HFFc6 (cell line): ENCODE results near the gene PSAP. TPM values are rescaled to one million over a fixed set of nuclear protein-coding genes. Genes with fewer than 3 reads are reported as not detected.
"Not testable (repeated sequence)": the region's sequence is repeated elsewhere in the genome, so short reads cannot be mapped to it uniquely, and the experiment has no call there.

Experiments
- DNase-seq: peaks from one replicate; pipeline ENCODE4 v3.0.0-alpha.2; 2018
- H3K27ac Mint-ChIP-seq: 2 replicates; pipeline ENCODE4 v1.8.0; 2020; ENCODE audit warnings: mild to moderate bottlenecking, mixed read lengths
- H3K27me3 Mint-ChIP-seq: 2 replicates; pipeline ENCODE4 v1.8.0; 2021; ENCODE audit warnings: mild to moderate bottlenecking, moderate library complexity, mixed read lengths; ENCODE audit not compliant: insufficient read depth
- H3K36me3 Mint-ChIP-seq: 2 replicates; pipeline ENCODE4 v1.8.0; 2021; ENCODE audit warnings: low read depth, mixed read lengths
- H3K4me1 Mint-ChIP-seq: 2 replicates; pipeline ENCODE4 v1.8.0; 2020; ENCODE audit warnings: low read depth, mixed read lengths
- H3K4me3 Mint-ChIP-seq: 2 replicates; pipeline ENCODE4 v1.8.0; 2020; ENCODE audit warnings: mild to moderate bottlenecking, moderate library complexity, mixed read lengths
- H3K9me3 Mint-ChIP-seq: 2 replicates; pipeline ENCODE4 v1.8.0; 2020; ENCODE audit warnings: mild to moderate bottlenecking, mixed read lengths
- CTCF ChIP-seq: fragments of 200-600 bp; sonication (generic); IDR thresholded peaks from 2 replicates; pipeline ENCODE4 v1.5.0; 2021; ENCODE audit warnings: antibody characterized with exemption, mild to moderate bottlenecking
- total RNA-seq, 6 experiments: library from RNA; stranded (reverse); fragmentation: NEBNext Ultra II Directional; extraction: Animal tissue kit (Norgen Biotek cat#: 25700); gene quantifications; 2 replicates in 1 of 6; 3 replicates in 5 of 6; pipeline ENCODE4 v1.2.3, GENCODE V29; 2021

Gene PSAP
- total RNA-seq, 6 experiments from 2014 or later: 375 to 549 (median 404) TPM

- no peaks in the 10 kb centered on the region for H3K4me1 Mint-ChIP-seq
- no peak overlapping the region for H3K4me3 Mint-ChIP-seq
- peaks cover 35% of the 10 kb centered on the region for H3K27me3 Mint-ChIP-seq
- no peak for TF ChIP-seq CTCF
- H3K9me3 Mint-ChIP-seq: no peaks in the 10 kb centered on the region
- no peaks in the 10 kb centered on the region for H3K36me3 Mint-ChIP-seq
- no peak for DNase-seq
- no peak overlapping the region for H3K27ac Mint-ChIP-seq
These were observed 27.4 kb upstream of the PSAP start for GRCh38 chr10:71878327-71879034.

- peaks cover 37% of the 10 kb centered on the region for H3K27me3 Mint-ChIP-seq
- H3K36me3 Mint-ChIP-seq: no peaks in the 10 kb centered on the region
- no peak for TF ChIP-seq CTCF
- no peak overlapping the region for H3K4me3 Mint-ChIP-seq
- H3K9me3 Mint-ChIP-seq: no peaks in the 10 kb centered on the region
- H3K4me1 Mint-ChIP-seq: no peaks in the 10 kb centered on the region
- no peak overlapping the region for H3K27ac Mint-ChIP-seq
- DNase-seq: no peak
These were observed 26.8 kb upstream of the PSAP start for GRCh38 chr10:71877821-71878220.

GRCh38 chr10:71874680-71875354 is 23.8 kb upstream of the PSAP start:
- not testable (repeated sequence) for H3K4me3 Mint-ChIP-seq, H3K27ac Mint-ChIP-seq, H3K9me3 Mint-ChIP-seq, DNase-seq, H3K36me3 Mint-ChIP-seq, H3K4me1 Mint-ChIP-seq
- peaks cover 25% of the 10 kb centered on the region for H3K27me3 Mint-ChIP-seq

- H3K4me1 Mint-ChIP-seq: peaks cover 7% of the 10 kb centered on the region
- H3K27me3 Mint-ChIP-seq: peaks cover 22% of the 10 kb centered on the region
- H3K9me3 Mint-ChIP-seq: no peaks in the 10 kb centered on the region
- DNase-seq: no peak
- TF ChIP-seq CTCF: no peak
- no peaks in the 10 kb centered on the region for H3K36me3 Mint-ChIP-seq
- H3K4me3 Mint-ChIP-seq: no peak overlapping the region
- no peak overlapping the region for H3K27ac Mint-ChIP-seq
These were observed 22.6 kb upstream of the PSAP start for GRCh38 chr10:71873582-71874211.

- H3K36me3 Mint-ChIP-seq, H3K9me3 Mint-ChIP-seq, H3K4me3 Mint-ChIP-seq, H3K27ac Mint-ChIP-seq, DNase-seq: not testable (repeated sequence)
- Mint-ChIP-seq H3K27me3 (peaks cover 16% of the 10 kb centered on the region), H3K4me1 (peaks cover 25% of the 10 kb centered on the region)
These were observed 18.6 kb upstream of the PSAP start for GRCh38 chr10:71869601-71870000.

GRCh38 chr10:71868192-71868697 is 17.2 kb upstream of the PSAP start:
- Mint-ChIP-seq H3K27ac (0 out of 2 replicates have a peak overlapping the region, but pooled peaks have one; percentile 52), H3K4me3 (no peak overlapping the region), H3K4me1 (peaks cover 28% of the 10 kb centered on the region), H3K9me3 (no peaks in the 10 kb centered on the region), H3K36me3 (no peaks in the 10 kb centered on the region), H3K27me3 (peaks cover 5% of the 10 kb centered on the region)
- no peak for TF ChIP-seq CTCF
- DNase-seq: peak; percentile 56
